IMR-90 (cell line): ENCODE results near the gene TIPRL. TPM values are rescaled to one million over a fixed set of nuclear protein-coding genes. Genes with fewer than 3 reads are reported as not detected.

Source experiments
- ATAC-seq: fragments of 200-7000 bp; cut with Tn5 transposase; 2 replicates; pipeline ENCODE4 v1.9.1; 2020; ENCODE audit warnings: low read depth, mild to moderate bottlenecking, moderate library complexity
- BruUV-seq: library from RNA; stranded (reverse); fragments of 400-500 nt; replicated peaks from 2 replicates; lab custom pipeline; 2021; lab: Mats Ljungman, UMichigan
- CTCF ChIA-PET: fragments of 300-600 bp; formaldehyde crosslinking; extraction: SDS; loops from one replicate; lab custom pipeline; 2021; ENCODE audit warnings: antibody characterized with exemption; lab: Yijun Ruan, JAX
- POLR2A ChIA-PET: fragments of 300-600 bp; sonication (Branson Sonifier 250); formaldehyde crosslinking; loops from one replicate; lab custom pipeline; 2022; ENCODE audit warnings: antibody characterized with exemption; ENCODE audit not compliant: unreplicated experiment; lab: Charles Lee
- DNase-seq: peaks from one replicate; pipeline ENCODE4 v3.0.0; 2013
- H2AFZ ChIP-seq: replicated peaks from 2 replicates; pipeline ENCODE3; 2013; ENCODE audit warnings: low read length, mild to moderate bottlenecking; ENCODE audit not compliant: poor library complexity
- H2AK5ac ChIP-seq: 2 replicates; pipeline ENCODE4 v1.6.1; 2013; ENCODE audit warnings: low read depth, low read length, inconsistent platforms
- H2AK9ac ChIP-seq: replicated peaks from 2 replicates; pipeline ENCODE3; 2013; ENCODE audit warnings: mild to moderate bottlenecking, low read depth, low read length, moderate library complexity; ENCODE audit not compliant: poor library complexity
- H2BK120ac ChIP-seq: 2 replicates; pipeline ENCODE4 v1.6.1; 2013; ENCODE audit warnings: low read depth, low read length, inconsistent platforms
- H2BK15ac ChIP-seq: 3 replicates; pipeline ENCODE4 v1.6.1; 2013; ENCODE audit warnings: low read depth, low read length, inconsistent platforms
- H2BK20ac ChIP-seq: 2 replicates; pipeline ENCODE4 v1.6.1; 2013; ENCODE audit warnings: low read depth, mild to moderate bottlenecking, inconsistent platforms, low read length, moderate library complexity
- H2BK5ac ChIP-seq: 2 replicates; pipeline ENCODE4 v1.6.1; 2013; ENCODE audit warnings: mild to moderate bottlenecking, low read depth, low read length, inconsistent platforms; ENCODE audit not compliant: poor library complexity, severe bottlenecking
- H3K14ac ChIP-seq: replicated peaks from 2 replicates; pipeline ENCODE4 v1.6.1; 2013; ENCODE audit warnings: low read depth, low read length, inconsistent platforms
- H3K18ac ChIP-seq: 2 replicates; pipeline ENCODE4 v1.6.1; 2013; ENCODE audit warnings: low read depth, low read length, control low read depth
- H3K23ac ChIP-seq: 2 replicates; pipeline ENCODE4 v1.6.1; 2013; ENCODE audit warnings: low read depth, low read length, inconsistent platforms
- H3K27ac ChIP-seq: 2 replicates; pipeline ENCODE4 v1.5.1; 2013; ENCODE audit warnings: mild to moderate bottlenecking, control low read depth, low read length; ENCODE audit not compliant: insufficient read depth
- H3K27me3 ChIP-seq: 2 replicates; pipeline ENCODE4 v1.6.1; 2013; ENCODE audit warnings: low read length; ENCODE audit not compliant: control insufficient read depth, insufficient read depth
- H3K36me3 ChIP-seq: 2 replicates; pipeline ENCODE4 v1.6.1; 2013; ENCODE audit warnings: low read length, mixed read lengths; ENCODE audit not compliant: control insufficient read depth, insufficient read depth
- H3K4ac ChIP-seq: 2 replicates; pipeline ENCODE4 v1.6.1; 2013; ENCODE audit warnings: low read depth, low read length, inconsistent platforms
- H3K4me1 ChIP-seq: 2 replicates; pipeline ENCODE4 v1.6.1; 2013; ENCODE audit warnings: low read length, mixed read lengths; ENCODE audit not compliant: control insufficient read depth, insufficient read depth
- H3K4me2 ChIP-seq: 2 replicates; pipeline ENCODE4 v1.6.1; 2013; ENCODE audit warnings: low read depth, mild to moderate bottlenecking, control low read depth, low read length, moderate library complexity
- H3K4me3 ChIP-seq: 2 replicates; pipeline ENCODE4 v1.5.1; 2013; ENCODE audit warnings: low read depth, mild to moderate bottlenecking, control low read depth, low read length, moderate library complexity; ENCODE audit not compliant: insufficient read depth
- H3K56ac ChIP-seq: 2 replicates; pipeline ENCODE4 v1.6.1; 2013; ENCODE audit warnings: low read length, inconsistent platforms; ENCODE audit not compliant: insufficient read depth; ENCODE audit errors: extremely low read depth
- H3K79me1 ChIP-seq, 2 experiments: 2 replicates each; pipeline ENCODE4 v1.6.1; 2013; ENCODE audit warnings: low read length in 2 of 2, inconsistent platforms in 1 of 2, low read depth in 1 of 2
- H3K9ac ChIP-seq: 2 replicates; pipeline ENCODE4 v1.6.1; 2013; ENCODE audit warnings: low read depth, low read length, control low read depth
- H3K9me1 ChIP-seq: 2 replicates; pipeline ENCODE4 v1.6.1; 2013; ENCODE audit warnings: low read length, inconsistent platforms; ENCODE audit not compliant: insufficient read depth
- H3K9me3 ChIP-seq: 2 replicates; pipeline ENCODE4 v1.6.1; 2013; ENCODE audit warnings: low read length; ENCODE audit not compliant: control insufficient read depth, insufficient read depth
- H4K20me1 ChIP-seq: 2 replicates; pipeline ENCODE4 v1.6.1; 2013; ENCODE audit warnings: low read length, inconsistent platforms; ENCODE audit not compliant: insufficient read depth
- H4K5ac ChIP-seq: 2 replicates; pipeline ENCODE4 v1.6.1; 2013; ENCODE audit warnings: mild to moderate bottlenecking, low read depth, low read length, control low read depth
- H4K8ac ChIP-seq, 2 experiments: 2 replicates each; pipeline ENCODE4 v1.6.1; 2013; ENCODE audit warnings: low read depth in 2 of 2, low read length in 2 of 2, control low read depth in 1 of 2, inconsistent platforms in 1 of 2
- H4K91ac ChIP-seq: 2 replicates; pipeline ENCODE4 v1.6.1; 2013; ENCODE audit warnings: low read depth, low read length, inconsistent platforms; ENCODE audit not compliant: insufficient read depth
- CEBPB ChIP-seq: IDR thresholded peaks from 2 replicates; pipeline ENCODE4 v1.6.1; 2012; ENCODE audit warnings: low read depth, low read length, improper control_type of control experiment
- FOS ChIP-seq: fragments of 150-350 bp; IDR thresholded peaks from 2 replicates; pipeline ENCODE4 v1.6.1; 2016; ENCODE audit warnings: low read depth, low read length
- MAFK ChIP-seq: IDR thresholded peaks from 2 replicates; pipeline ENCODE4 v1.6.1; 2012; ENCODE audit warnings: low read depth, low read length, improper control_type of control experiment
- MXI1 ChIP-seq: IDR thresholded peaks from 2 replicates; pipeline ENCODE4 v1.6.1; 2012; ENCODE audit warnings: low read depth, mild to moderate bottlenecking, low read length, moderate library complexity, borderline replicate concordance
- NFE2L2 ChIP-seq: fragments of 150-350 bp; IDR thresholded peaks from 2 replicates; pipeline ENCODE4 v1.6.1; 2016; ENCODE audit warnings: low read depth, mild to moderate bottlenecking, low read length
- POLR2A ChIP-seq: IDR thresholded peaks from 2 replicates; pipeline ENCODE4 v1.6.1; 2012; ENCODE audit warnings: mild to moderate bottlenecking, low read depth, low read length
- RAD21 ChIP-seq: IDR thresholded peaks from 2 replicates; pipeline ENCODE4 v1.6.1; 2012; ENCODE audit warnings: low read length, improper control_type of control experiment
- RCOR1 ChIP-seq: IDR thresholded peaks from 2 replicates; pipeline ENCODE4 v1.6.1; 2012; ENCODE audit warnings: mild to moderate bottlenecking, low read length, improper control_type of control experiment; ENCODE audit not compliant: insufficient replicate concordance
- RFX5 ChIP-seq: IDR thresholded peaks from 2 replicates; pipeline ENCODE4 v1.8.0; 2012; ENCODE audit warnings: low read depth, mild to moderate bottlenecking, low read length, moderate library complexity
- WGBS, 2 experiments: methylation state at CpG; one replicate each; pipeline versions ENCODE4 v1.1.5 to v1.1.7; 2013; ENCODE audit warnings: missing lambda C conversion rate in 2 of 2; ENCODE audit not compliant: insufficient read length in 1 of 2; ENCODE audit errors: extremely low coverage in 2 of 2; 5-methylcytosine and 5-hydroxymethylcytosine counted together
- dilution Hi-C: fragments of 300-500 bp; cut with HindIII; formaldehyde crosslinking; loops from one replicate; pipeline ENCODE4 v1.14.3; 2018; ENCODE audit warnings: low sequenced_read_pairs; ENCODE audit not compliant: unreplicated experiment
- in situ Hi-C: fragments of 300-500 bp; cut with MboI; formaldehyde crosslinking; loops from 3 replicates; pipeline ENCODE4 v1.14.3; 2019; ENCODE audit warnings: low sequenced_read_pairs, inconsistent platforms, mixed read lengths
- intact Hi-C: fragments of 100-400 bp; cut with micrococcal nuclease; formaldehyde crosslinking; loops from 2 replicates; pipeline ENCODE4 v1.10.0; 2022
- polyA plus RNA-seq, 3 experiments: library from polyadenylated mRNA; depleted of rRNA; stranded (reverse); fragments of >200 nt; gene quantifications; 2 replicates each; pipeline ENCODE4 v1.2.3, GENCODE V29; 2012; ENCODE audit warnings: low replicate concordance in 1 of 3
- total RNA-seq: library from RNA; depleted of rRNA; stranded (reverse); fragments of >200 nt; gene quantifications from 2 replicates; pipeline ENCODE4 v1.2.3, GENCODE V29; 2012
- TF ChIP-seq, protein P1 (sequence below): fragments of 150-350 bp; IDR thresholded peaks from 2 replicates; pipeline ENCODE4 v1.6.1; 2017; ENCODE audit warnings: mild to moderate bottlenecking, antibody characterized with exemption, low read length, low read depth
- TF ChIP-seq, protein P2 (sequence below): conservative IDR thresholded peaks from 2 replicates; pipeline ENCODE4 v1.5.1; 2012; ENCODE audit warnings: mild to moderate bottlenecking, low read depth, low read length, improper control_type of control experiment

TIPRL gene
- total and polyA plus RNA-seq, 2 of the 4 experiments (the other 2 are of a cell fraction): 15.4 to 23.8 TPM

DNA sequence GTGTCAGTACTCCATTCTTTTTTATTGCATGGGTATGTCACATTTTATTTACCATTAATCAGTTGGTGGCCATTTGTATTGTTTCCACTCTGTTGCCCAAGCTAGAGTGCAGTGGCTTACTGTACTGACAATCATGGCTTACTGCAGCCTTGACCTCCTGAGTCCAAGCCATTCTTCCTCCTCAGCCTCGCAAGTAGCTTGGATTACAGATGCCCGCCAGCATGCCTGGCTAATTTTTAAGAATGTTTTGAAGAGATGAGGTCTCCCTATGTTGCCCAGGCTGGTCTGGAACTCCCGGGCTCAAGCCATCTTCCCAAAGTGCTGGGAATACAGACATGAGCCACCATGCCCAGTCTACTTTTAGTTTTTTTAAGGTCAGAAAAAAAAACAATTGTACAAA is 46.2 kb downstream of the TIPRL start:
- BruUV-seq: no TSS peak
- H2BK5ac ChIP-seq: no peak overlapping the region
- POLR2A ChIA-PET: no interaction called here
- no peak for ATAC-seq
- WGBS, 2 experiments: no CpG with 5 or more reads among the region's 3 CpGs
- H4K5ac ChIP-seq: no peak overlapping the region; the same call in 1 of the 2 replicates
- in situ Hi-C loops: no loop called here
- H4K8ac ChIP-seq: peak overlapping the region; percentile 88 to 95; a peak in 2 of 4 replicates
- H3K27me3 ChIP-seq: no peaks in the 10 kb centered on the region; the same call in 1 of the 2 replicates
- DNase-seq: no peak
- H3K9ac ChIP-seq: no peak overlapping the region
- H3K27ac ChIP-seq: no peak overlapping the region
- H3K56ac ChIP-seq: no peak overlapping the region
- TF ChIP-seq MAFK (no peak), FOS (no peak), RFX5 (no peak), RCOR1 (no peak), MXI1 (no peak), NFE2L2 (no peak), CEBPB (no peak), RAD21 (no peak), POLR2A (no peak)
- TF ChIP-seq, protein P1, sequence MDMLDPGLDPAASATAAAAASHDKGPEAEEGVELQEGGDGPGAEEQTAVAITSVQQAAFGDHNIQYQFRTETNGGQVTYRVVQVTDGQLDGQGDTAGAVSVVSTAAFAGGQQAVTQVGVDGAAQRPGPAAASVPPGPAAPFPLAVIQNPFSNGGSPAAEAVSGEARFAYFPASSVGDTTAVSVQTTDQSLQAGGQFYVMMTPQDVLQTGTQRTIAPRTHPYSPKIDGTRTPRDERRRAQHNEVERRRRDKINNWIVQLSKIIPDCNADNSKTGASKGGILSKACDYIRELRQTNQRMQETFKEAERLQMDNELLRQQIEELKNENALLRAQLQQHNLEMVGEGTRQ: no peak
- TF ChIP-seq, protein P2, sequence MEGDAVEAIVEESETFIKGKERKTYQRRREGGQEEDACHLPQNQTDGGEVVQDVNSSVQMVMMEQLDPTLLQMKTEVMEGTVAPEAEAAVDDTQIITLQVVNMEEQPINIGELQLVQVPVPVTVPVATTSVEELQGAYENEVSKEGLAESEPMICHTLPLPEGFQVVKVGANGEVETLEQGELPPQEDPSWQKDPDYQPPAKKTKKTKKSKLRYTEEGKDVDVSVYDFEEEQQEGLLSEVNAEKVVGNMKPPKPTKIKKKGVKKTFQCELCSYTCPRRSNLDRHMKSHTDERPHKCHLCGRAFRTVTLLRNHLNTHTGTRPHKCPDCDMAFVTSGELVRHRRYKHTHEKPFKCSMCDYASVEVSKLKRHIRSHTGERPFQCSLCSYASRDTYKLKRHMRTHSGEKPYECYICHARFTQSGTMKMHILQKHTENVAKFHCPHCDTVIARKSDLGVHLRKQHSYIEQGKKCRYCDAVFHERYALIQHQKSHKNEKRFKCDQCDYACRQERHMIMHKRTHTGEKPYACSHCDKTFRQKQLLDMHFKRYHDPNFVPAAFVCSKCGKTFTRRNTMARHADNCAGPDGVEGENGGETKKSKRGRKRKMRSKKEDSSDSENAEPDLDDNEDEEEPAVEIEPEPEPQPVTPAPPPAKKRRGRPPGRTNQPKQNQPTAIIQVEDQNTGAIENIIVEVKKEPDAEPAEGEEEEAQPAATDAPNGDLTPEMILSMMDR: no peak
- H2BK20ac ChIP-seq: no peak overlapping the region
- H2BK120ac ChIP-seq: no peak overlapping the region
- 0 out of 2 replicates have a peak overlapping the region, but pooled peaks have one; percentile 74 for H3K4ac ChIP-seq
- H2AK5ac ChIP-seq: 0 out of 2 replicates have a peak overlapping the region, but pooled peaks have one; percentile 58
- no peak overlapping the region for H3K18ac ChIP-seq
- H3K9me1 ChIP-seq: peaks cover 14% of the 10 kb centered on the region; the same call in 1 of the 2 replicates
- H3K14ac ChIP-seq: no peak overlapping the region
- intact Hi-C loops: loop anchor here (5.0 kb wide), 2 partner anchors 97 to 288 kb away; partner anchors contain the start of genes DCAF6 and MPC2
- H3K79me1 ChIP-seq: peaks cover 21 to 40% of the 10 kb centered on the region in 2 experiments
- H3K4me3 ChIP-seq: no peak overlapping the region
- H2BK15ac ChIP-seq: 0 out of 3 replicates have a peak overlapping the region, but pooled peaks have one; percentile 31
- H2AK9ac ChIP-seq: peak overlapping the region; percentile 67
- no peak overlapping the region for H3K23ac ChIP-seq
- H3K4me1 ChIP-seq: peaks cover 3% of the 10 kb centered on the region
- peak overlapping the region; percentile 48 for H2AFZ ChIP-seq
- CTCF ChIA-PET: no interaction called here
- dilution Hi-C loops: no loop called here
- H4K91ac ChIP-seq: no peak overlapping the region
- H3K9me3 ChIP-seq: peaks cover 3% of the 10 kb centered on the region
- H3K36me3 ChIP-seq: peaks cover 2% of the 10 kb centered on the region; the same call in 1 of the 2 replicates
- H3K4me2 ChIP-seq: no peak overlapping the region; the same call in 1 of the 2 replicates
- H4K20me1 ChIP-seq: no peaks in the 10 kb centered on the region
